Vagina (tissue), 2 donors: ENCODE data around the gene WIPF3.

Source experiments
- POLR2A ChIP-seq, 2 donors: fragments of 450-650 bp; IDR thresholded peaks; one replicate each; pipeline ENCODE4 v1.6.1; 2017; ENCODE audit warnings: antibody characterized with exemption in 2 of 2, mild to moderate bottlenecking in 2 of 2, moderate library complexity in 2 of 2
- TF ChIP-seq, protein P1 (sequence below), 3 experiments: fragments of 450-650 bp in 2 of 3; fragments of 200-600 bp in 1 of 3; sonication (generic) in 1 of 3; IDR thresholded peaks; one replicate each; pipeline ENCODE4 v1.5.1; 2017 to 2019; ENCODE audit warnings: antibody characterized with exemption in 3 of 3, mild to moderate bottlenecking in 2 of 3, moderate library complexity in 2 of 3

DNA sequence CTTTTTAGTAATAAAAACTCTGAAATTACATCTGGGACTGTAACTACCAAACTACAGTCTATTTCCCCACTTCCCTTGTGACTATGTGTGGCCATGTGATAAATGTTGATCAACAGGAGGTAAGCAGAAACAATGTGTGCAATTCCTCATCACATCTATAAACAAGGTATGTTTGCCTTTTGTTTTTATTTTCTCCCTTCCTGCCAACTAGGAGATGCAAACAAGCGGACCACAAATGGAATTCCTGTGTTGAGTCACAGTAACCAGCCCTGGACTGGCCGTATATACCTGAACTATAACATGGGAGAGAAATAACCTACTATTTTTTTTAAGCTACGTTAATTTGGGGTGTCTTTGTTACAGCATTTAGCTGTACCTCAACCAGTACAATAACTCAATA, 130.8 kb downstream of the WIPF3 start:
- no peak for TF ChIP-seq POLR2A (IDR thresholded peaks at IDR 0.05)
- TF ChIP-seq, protein P1, sequence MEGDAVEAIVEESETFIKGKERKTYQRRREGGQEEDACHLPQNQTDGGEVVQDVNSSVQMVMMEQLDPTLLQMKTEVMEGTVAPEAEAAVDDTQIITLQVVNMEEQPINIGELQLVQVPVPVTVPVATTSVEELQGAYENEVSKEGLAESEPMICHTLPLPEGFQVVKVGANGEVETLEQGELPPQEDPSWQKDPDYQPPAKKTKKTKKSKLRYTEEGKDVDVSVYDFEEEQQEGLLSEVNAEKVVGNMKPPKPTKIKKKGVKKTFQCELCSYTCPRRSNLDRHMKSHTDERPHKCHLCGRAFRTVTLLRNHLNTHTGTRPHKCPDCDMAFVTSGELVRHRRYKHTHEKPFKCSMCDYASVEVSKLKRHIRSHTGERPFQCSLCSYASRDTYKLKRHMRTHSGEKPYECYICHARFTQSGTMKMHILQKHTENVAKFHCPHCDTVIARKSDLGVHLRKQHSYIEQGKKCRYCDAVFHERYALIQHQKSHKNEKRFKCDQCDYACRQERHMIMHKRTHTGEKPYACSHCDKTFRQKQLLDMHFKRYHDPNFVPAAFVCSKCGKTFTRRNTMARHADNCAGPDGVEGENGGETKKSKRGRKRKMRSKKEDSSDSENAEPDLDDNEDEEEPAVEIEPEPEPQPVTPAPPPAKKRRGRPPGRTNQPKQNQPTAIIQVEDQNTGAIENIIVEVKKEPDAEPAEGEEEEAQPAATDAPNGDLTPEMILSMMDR (IDR thresholded peaks at IDR 0.05): no peak
